Heart left ventricle (tissue), 16 donors: ENCODE measurements around the gene C6orf15. TPM values are rescaled to one million over a fixed set of nuclear protein-coding genes. Genes with fewer than 3 reads are reported as not detected.

Experiments used
- ATAC-seq, 4 donors: fragments of 200-7000 bp; cut with Tn5 transposase; one replicate each; pipeline ENCODE4 v1.9.1; 2020 to 2022; ENCODE audit warnings: moderate library complexity in 4 of 4, mild to moderate bottlenecking in 3 of 4, moderate number of reproducible peaks in 1 of 4
- DNase-seq, 5 donors: peaks; one replicate each; pipeline ENCODE4 v3.0.0-alpha.2; 2020
- H3K27ac ChIP-seq, 12 donors: fragments of 200-600 bp; sonication (generic) in 4 of 12; one replicate each; pipeline versions ENCODE4 v1.5.0 to v1.8.0; 2016 to 2022; ENCODE audit warnings: mild to moderate bottlenecking in 2 of 12
- H3K27me3 ChIP-seq, 9 donors: fragments of 200-600 bp; sonication (generic) in 2 of 9; one replicate each; pipeline versions ENCODE4 v1.5.1 to v1.8.0; 2016 to 2022; ENCODE audit warnings: mild to moderate bottlenecking in 3 of 9
- H3K36me3 ChIP-seq, 9 donors: fragments of 200-600 bp; sonication (generic) in 2 of 9; one replicate each; pipeline versions ENCODE4 v1.5.0 to v1.8.0; 2018 to 2022; ENCODE audit warnings: mild to moderate bottlenecking in 2 of 9
- H3K4me1 ChIP-seq, 12 donors: fragments of 200-600 bp; sonication (generic) in 4 of 12; one replicate each; pipeline versions ENCODE4 v1.5.0 to v1.8.0; 2016 to 2022; ENCODE audit warnings: mild to moderate bottlenecking in 3 of 12
- H3K4me3 ChIP-seq, 12 donors: fragments of 200-600 bp; sonication (generic) in 4 of 12; one replicate each; pipeline versions ENCODE4 v1.5.0 to v1.8.0; 2017 to 2022; ENCODE audit warnings: mild to moderate bottlenecking in 9 of 12, moderate library complexity in 4 of 12
- H3K9me3 ChIP-seq, 12 donors: fragments of 200-600 bp; sonication (generic) in 4 of 12; one replicate each; pipeline versions ENCODE4 v1.5.0 to v1.8.0; 2016 to 2022; ENCODE audit warnings: mild to moderate bottlenecking in 1 of 12
- POLR2A ChIP-seq, 2 donors: fragments of 450-650 bp; IDR thresholded peaks; one replicate each; pipeline ENCODE4 v1.6.1; 2017; ENCODE audit warnings: antibody characterized with exemption in 2 of 2, mild to moderate bottlenecking in 2 of 2, moderate library complexity in 2 of 2
- WGBS, 4 donors: extraction: QIAGEN DNeasy Blood & Tissue Kit in 2 of 4; methylation state at CpG; one replicate each; pipeline versions ENCODE4 v1.1.5 to v1.1.7; 2013 to 2018; 5-methylcytosine and 5-hydroxymethylcytosine counted together
- intact Hi-C, 10 donors: fragments of 100-400 bp; cut with DNase I; formaldehyde crosslinking; loops; one replicate each; pipeline versions ENCODE4 v1.11.1 to v1.14.2; 2022
- polyA plus RNA-seq, 2 donors: library from polyadenylated mRNA; stranded (reverse); fragments of 200-250 nt; gene quantifications; one replicate each; pipeline ENCODE4 v1.2.3, GENCODE V29; 2013
- total RNA-seq, 9 donors: library from RNA; depleted of rRNA in 2 of 9; stranded (reverse); fragments of >200 nt in 2 of 9; fragmentation: NEBNext Ultra II Directional in 3 of 9; extraction: Animal tissue kit (Norgen Biotek cat#: 25700) in 3 of 9; gene quantifications; one replicate each; pipeline versions ENCODE4 v1.1.0 to v1.2.4, GENCODE V29; 2016 to 2023
- TF ChIP-seq, protein P1 (sequence below), 12 donors: fragments of 200-600 bp; sonication (generic) in 4 of 12; IDR thresholded peaks; one replicate each; pipeline versions ENCODE4 v1.5.0 to v1.8.0; 2018 to 2022; ENCODE audit warnings: antibody characterized with exemption in 12 of 12, mild to moderate bottlenecking in 5 of 12
- donor health status: ischemic (EF 13 %, LVEDD 7.1; RV severe dilation, severe dysfunction).
- donor health status: healthy with polysubstance abuse.
- donor health status: DM: no; HTN: yes; CAD: no.
- donor health status: DM: no; HTN: no; CAD: no.
- donor health status: ischemic (EF 25% LVEDD 6.9; RV normal size, moderate dysfunction).
- donor health status: ischemic (EF 25% LVEDD 5.7; RV mildly dilated, moderate dysfunction).
- donor health status: healthy.
- donor health status: DM: yes; HTN: yes; CAD: no.
- donor health status: ischemic (EF 35%, LVEDD 5.7; RV mildly dilated, moderate dysfunction).
- donor health status: nonischemic (EF 11% LVEDD 7.7; RV severe dilation, severe dysfunction).
- donor health status: DM: yes; HTN: yes; CAD: no.
- donor health status: PGD.
- donor health status: ischemic (EF 29% LVEDD 5.4; RV normal size, mild dysfunction).
- donor health status: nonischemic (EF 23%, LVEDD 6.1; RV moderate dilation, normal function).

C6orf15 gene
- total and polyA plus RNA-seq, 11 donors: not detected

DNA sequence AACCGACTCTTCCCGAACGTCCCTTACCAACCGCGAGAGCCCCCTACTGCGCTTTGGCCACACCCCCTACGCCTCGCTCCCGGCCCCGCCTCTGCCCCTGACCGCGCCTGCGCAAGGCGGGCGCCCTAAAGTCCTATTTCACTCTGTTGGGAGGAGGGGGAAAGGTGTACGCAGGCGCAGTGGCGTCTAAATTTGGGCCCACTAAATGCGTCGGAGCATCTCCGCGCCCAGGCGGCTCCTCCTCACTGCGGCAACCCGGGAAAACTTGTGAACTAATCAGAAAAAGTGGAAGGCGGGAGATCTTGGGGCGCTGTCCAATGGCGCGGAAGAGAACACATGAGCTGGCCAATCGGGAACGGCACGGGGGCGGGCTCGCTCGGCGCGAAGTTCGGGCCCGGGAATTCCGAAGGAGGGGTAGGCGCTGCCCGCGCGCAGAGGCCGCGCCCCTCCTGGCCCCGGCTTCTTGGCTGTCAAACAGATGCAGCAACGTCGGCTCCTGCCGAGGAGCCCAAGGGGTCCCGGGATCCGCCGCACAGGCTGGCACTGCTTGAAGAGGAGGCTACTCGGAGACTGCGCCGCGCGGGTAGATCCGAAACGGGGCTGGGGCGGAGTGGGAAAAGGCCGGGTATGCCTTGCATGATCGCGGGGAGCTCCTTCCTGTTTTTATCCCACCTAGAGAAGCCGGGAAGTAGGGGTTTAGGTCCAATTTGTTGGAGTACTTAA lies 45.9 kb upstream of the C6orf15 start, which contains the start of gene TCF19:
Gene TCF19, plus strand, starts transcription at position 450 of the 723 bp plus-strand sequence. CDS start 881 bp downstream, outside the sequence.
- 0% methylated on average over 37 to 65 of the region's 65 CpGs for WGBS, 4 donors

DNA sequence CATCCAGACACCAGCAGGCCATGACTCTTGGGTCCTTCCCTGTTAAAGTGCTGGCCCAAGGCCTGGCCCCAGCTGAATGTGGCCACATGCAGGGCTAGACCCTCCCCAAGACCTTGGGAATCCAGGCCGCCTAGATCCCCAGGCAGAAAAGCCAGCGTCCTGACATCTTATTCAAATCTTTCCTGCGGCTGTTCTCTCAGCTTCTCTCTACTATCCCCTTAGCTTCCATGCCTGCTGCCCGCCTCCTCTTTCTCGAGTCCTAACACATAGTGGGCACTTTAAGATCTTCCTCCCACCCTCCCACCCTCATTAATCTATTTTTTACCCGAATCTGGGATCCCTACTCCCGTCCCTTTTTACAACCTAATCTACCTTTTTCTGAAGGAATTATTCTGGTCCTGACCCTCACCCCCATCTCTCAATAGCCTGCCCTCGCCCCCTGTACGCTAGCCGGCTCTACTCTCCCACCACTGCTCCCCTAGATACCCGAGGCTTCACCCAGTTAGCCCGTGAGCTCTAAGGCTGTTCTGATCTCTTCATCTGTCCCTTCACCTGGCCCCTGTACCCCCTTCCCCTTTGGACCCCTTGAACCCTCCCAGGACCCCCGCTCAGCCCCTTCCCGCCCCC lies 45.3 kb upstream of the C6orf15 start, which contains the start of gene CCHCR1:
Gene CCHCR1, minus strand, starts transcription at position 290 of the 627 bp plus-strand sequence. Its CDS starts 202 bp downstream, at position 88.
- H3K27me3 ChIP-seq: no peaks in the 10 kb centered on the region
- peaks cover 0 to 26% (median 15%) of the 10 kb centered on the region in 12 donors for H3K4me1 ChIP-seq
- intact Hi-C loops: loop anchor here in 1 of 10 donors (1.0 kb wide), 1 partner anchor 14 kb away; no protein-coding TSS in a partner anchor
- DNase-seq (peak in 1 of 5 donors; percentile 14), ATAC-seq (peak in 3 of 4 donors; percentile 8 to 31 (median 12))
- H3K36me3 ChIP-seq: peaks cover 0 to 32% (median 13%) of the 10 kb centered on the region in 9 donors
- H3K4me3 ChIP-seq: peak within 1 kb of the TSS; percentile 52 to 87 (median 68)
- H3K27ac ChIP-seq: peak within 1 kb of the TSS in 11 of 12 donors; percentile 33 to 83 (median 59)
- no peaks in the 10 kb centered on the region for H3K9me3 ChIP-seq
- 8 to 15% (median 11%) methylated on average over 14 of the region's 14 CpGs for WGBS, 4 donors
- TF ChIP-seq POLR2A (IDR thresholded peaks at IDR 0.05): no peak
- TF ChIP-seq, protein P1, sequence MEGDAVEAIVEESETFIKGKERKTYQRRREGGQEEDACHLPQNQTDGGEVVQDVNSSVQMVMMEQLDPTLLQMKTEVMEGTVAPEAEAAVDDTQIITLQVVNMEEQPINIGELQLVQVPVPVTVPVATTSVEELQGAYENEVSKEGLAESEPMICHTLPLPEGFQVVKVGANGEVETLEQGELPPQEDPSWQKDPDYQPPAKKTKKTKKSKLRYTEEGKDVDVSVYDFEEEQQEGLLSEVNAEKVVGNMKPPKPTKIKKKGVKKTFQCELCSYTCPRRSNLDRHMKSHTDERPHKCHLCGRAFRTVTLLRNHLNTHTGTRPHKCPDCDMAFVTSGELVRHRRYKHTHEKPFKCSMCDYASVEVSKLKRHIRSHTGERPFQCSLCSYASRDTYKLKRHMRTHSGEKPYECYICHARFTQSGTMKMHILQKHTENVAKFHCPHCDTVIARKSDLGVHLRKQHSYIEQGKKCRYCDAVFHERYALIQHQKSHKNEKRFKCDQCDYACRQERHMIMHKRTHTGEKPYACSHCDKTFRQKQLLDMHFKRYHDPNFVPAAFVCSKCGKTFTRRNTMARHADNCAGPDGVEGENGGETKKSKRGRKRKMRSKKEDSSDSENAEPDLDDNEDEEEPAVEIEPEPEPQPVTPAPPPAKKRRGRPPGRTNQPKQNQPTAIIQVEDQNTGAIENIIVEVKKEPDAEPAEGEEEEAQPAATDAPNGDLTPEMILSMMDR (IDR thresholded peaks at IDR 0.05): no peak

More for the DNA sequence above, 45.9 kb upstream of the C6orf15 start, which contains the start of gene TCF19:
- H3K27me3 ChIP-seq: no peaks in the 10 kb centered on the region
- intact Hi-C loops: loop anchor here in 1 of 10 donors (1.0 kb wide), 1 partner anchor 15 kb away; no protein-coding TSS in a partner anchor
- peaks cover 0 to 32% (median 19%) of the 10 kb centered on the region in 9 donors for H3K36me3 ChIP-seq
- H3K9me3 ChIP-seq: no peaks in the 10 kb centered on the region
- H3K4me1 ChIP-seq: peaks cover 0 to 26% (median 15%) of the 10 kb centered on the region in 12 donors
- H3K4me3 ChIP-seq: peak within 1 kb of the TSS; percentile 52 to 87 (median 68)
- ATAC-seq (peak; percentile 97 to 99 (median 98)), DNase-seq (peak; percentile 99)
- peak within 1 kb of the TSS in 11 of 12 donors; percentile 33 to 83 (median 59) for H3K27ac ChIP-seq
- TF ChIP-seq, protein P1 (IDR thresholded peaks at IDR 0.05): no peak
- peak in 1 of 2 donors; percentile 58 for TF ChIP-seq POLR2A (IDR thresholded peaks at IDR 0.05)

DNA sequence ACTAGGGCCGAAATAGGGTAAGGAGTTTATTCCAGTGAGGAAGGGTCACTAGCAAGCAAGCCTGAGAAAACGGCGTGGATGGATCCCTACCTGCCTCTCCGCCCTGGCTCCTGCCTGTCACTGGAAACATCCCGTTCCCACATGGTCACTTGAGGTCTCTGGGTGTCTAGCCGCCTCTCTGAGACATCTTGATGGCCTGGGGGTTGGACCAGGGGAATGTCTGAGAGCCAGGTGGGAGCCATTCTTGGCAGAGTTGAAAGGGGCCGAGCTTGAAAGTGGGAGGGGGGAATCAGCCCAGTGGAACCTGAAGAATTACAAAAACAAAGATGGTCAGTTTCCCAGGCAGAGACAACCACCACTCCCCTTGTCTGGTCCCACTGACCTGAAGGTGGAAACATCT lies 44.3 kb upstream of the C6orf15 start:
- Histone ChIP-seq H3K4me3 (no peak overlapping the region), H3K4me1 (peaks cover 0 to 26% (median 15%) of the 10 kb centered on the region in 12 donors), H3K9me3 (no peaks in the 10 kb centered on the region), H3K36me3 (peaks cover 0 to 32% (median 12%) of the 10 kb centered on the region in 9 donors), H3K27me3 (no peaks in the 10 kb centered on the region), H3K27ac (no peak overlapping the region)
- WGBS, 4 donors: 93 to 99% (median 94%) methylated on average over 7 of the region's 7 CpGs
- TF ChIP-seq, protein P1 (IDR thresholded peaks at IDR 0.05): no peak
- DNase-seq (peak in 1 of 5 donors; percentile 13), ATAC-seq (no peak)
- intact Hi-C loops: no loop called here

DNA sequence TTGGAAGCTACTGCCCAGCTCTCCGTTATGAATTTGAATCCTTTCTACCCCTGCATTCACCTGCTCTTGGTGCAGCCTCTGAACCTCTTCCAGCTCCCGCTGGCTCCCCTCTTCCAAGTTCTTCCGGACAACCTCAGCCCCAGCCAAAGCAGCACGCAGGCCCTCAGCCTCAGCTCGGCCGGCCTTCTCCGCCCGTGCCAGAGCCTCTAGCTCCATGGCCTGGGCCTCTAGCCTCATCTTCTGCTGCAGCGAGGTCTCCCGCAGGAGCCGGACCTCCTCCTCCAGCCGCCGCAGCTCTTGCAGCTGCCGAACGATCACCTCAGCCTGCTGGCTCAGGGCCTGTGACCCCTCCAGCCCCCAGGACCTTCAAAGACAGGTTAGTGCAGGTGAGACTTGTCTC lies 42.1 kb upstream of the C6orf15 start:
- Histone ChIP-seq H3K4me1 (peaks cover 0 to 21% (median 13%) of the 10 kb centered on the region in 12 donors), H3K27me3 (no peaks in the 10 kb centered on the region), H3K36me3 (peaks cover 0 to 35% (median 21%) of the 10 kb centered on the region in 9 donors), H3K9me3 (no peaks in the 10 kb centered on the region), H3K27ac (no peak overlapping the region), H3K4me3 (no peak overlapping the region)
- ATAC-seq (no peak), DNase-seq (peak in 1 of 5 donors; percentile 9)
- WGBS, 4 donors: 87 to 97% (median 94%) methylated on average over 15 of the region's 15 CpGs
- TF ChIP-seq POLR2A (IDR thresholded peaks at IDR 0.05): no peak
- TF ChIP-seq, protein P1 (IDR thresholded peaks at IDR 0.05): no peak
- intact Hi-C loops: no loop called here
